COLO829 (cell line): ENCODE data around the gene PRDX4.
"Not testable (repeated sequence)": the region's sequence is repeated elsewhere in the genome, so short reads cannot be mapped to it uniquely, and the experiment has no call there.

Experiments used
- DNase-seq: peaks from one replicate; pipeline ENCODE4 v3.0.0; 2012; ENCODE audit warnings: low spot score

The PRDX4 gene

GRCh38 chrX:23673108-23673507 is 5.8 kb downstream of the PRDX4 start:
- DNase-seq: no peak

GRCh38 chrX:23676486-23676885 is 9.2 kb downstream of the PRDX4 start:
- not testable (repeated sequence) for DNase-seq

- no peak for DNase-seq
Observed at GRCh38 chrX:23692166-23692565, 24.9 kb downstream of the PRDX4 start.

- DNase-seq: peak; percentile 29
Observed at GRCh38 chrX:23694606-23695005, 27.3 kb downstream of the PRDX4 start.

GRCh38 chrX:23699636-23700194 is 32.4 kb downstream of the PRDX4 start:
- DNase-seq: no peak

- DNase-seq: no peak
Observed at GRCh38 chrX:23704673-23705206, 37.4 kb downstream of the PRDX4 start.

GRCh38 chrX:23705235-23705634 is 37.9 kb downstream of the PRDX4 start:
- no peak for DNase-seq

GRCh38 chrX:23720117-23720677 is 52.9 kb downstream of the PRDX4 start:
- DNase-seq: no peak

- no peak for DNase-seq
Observed at GRCh38 chrX:23726191-23726590, 58.9 kb downstream of the PRDX4 start.

GRCh38 chrX:23727206-23727605 is 59.9 kb downstream of the PRDX4 start:
- no peak for DNase-seq

GRCh38 chrX:23729214-23729613 is 61.9 kb downstream of the PRDX4 start:
- no peak for DNase-seq

- no peak for DNase-seq
Observed at GRCh38 chrX:23731951-23732350, 64.7 kb downstream of the PRDX4 start.

GRCh38 chrX:23732704-23733103 is 65.4 kb downstream of the PRDX4 start:
- DNase-seq: no peak
